H9 (cell line): ENCODE measurements around the gene KDM4E. TPM values are rescaled to one million over a fixed set of nuclear protein-coding genes. Genes with fewer than 3 reads are reported as not detected.

ENCODE experiments used
- DNase-seq: peaks from one replicate; pipeline ENCODE4 v3.0.0-alpha.2; 2017
- H2AFZ ChIP-seq: one replicate; pipeline ENCODE4 v1.6.1; 2013; ENCODE audit warnings: mild to moderate bottlenecking, low read length, control low read depth, moderate library complexity
- H2AK5ac ChIP-seq: 2 replicates; pipeline ENCODE4 v1.6.1; 2013; ENCODE audit warnings: low read length, control low read depth, mixed read lengths; ENCODE audit not compliant: insufficient read length
- H2BK120ac ChIP-seq: one replicate; pipeline ENCODE4 v1.6.1; 2013; ENCODE audit warnings: low read depth, mild to moderate bottlenecking, low read length, control low read depth, inconsistent platforms; ENCODE audit not compliant: poor library complexity, severe bottlenecking
- H2BK12ac ChIP-seq: 2 replicates; pipeline ENCODE4 v1.6.1; 2013; ENCODE audit warnings: low read length, control low read depth, mixed read lengths, low read depth; ENCODE audit not compliant: insufficient read length
- H2BK15ac ChIP-seq: 2 replicates; pipeline ENCODE4 v1.6.1; 2013; ENCODE audit warnings: low read depth, low read length, control low read depth
- H2BK20ac ChIP-seq: one replicate; pipeline ENCODE4 v1.6.1; 2013; ENCODE audit warnings: low read depth, mild to moderate bottlenecking, low read length, control low read depth, inconsistent platforms; ENCODE audit not compliant: poor library complexity, severe bottlenecking
- H2BK5ac ChIP-seq: 2 replicates; pipeline ENCODE4 v1.6.1; 2013; ENCODE audit warnings: low read length, control low read depth, mixed read lengths; ENCODE audit not compliant: insufficient read length
- H3K14ac ChIP-seq: 2 replicates; pipeline ENCODE4 v1.6.1; 2013; ENCODE audit warnings: low read length, control low read depth; ENCODE audit not compliant: insufficient read depth
- H3K18ac ChIP-seq: 2 replicates; pipeline ENCODE4 v1.6.1; 2013; ENCODE audit warnings: low read depth, mild to moderate bottlenecking, mixed read lengths, low read length, control low read depth; ENCODE audit not compliant: insufficient read length
- H3K23ac ChIP-seq: 2 replicates; pipeline ENCODE4 v1.6.1; 2013; ENCODE audit warnings: low read length, control low read depth, mixed read lengths, low read depth; ENCODE audit not compliant: insufficient read length
- H3K23me2 ChIP-seq: 2 replicates; pipeline ENCODE4 v1.6.1; 2013; ENCODE audit warnings: low read depth, mild to moderate bottlenecking, mixed read lengths, low read length, control low read depth; ENCODE audit not compliant: insufficient read length, poor library complexity, severe bottlenecking
- H3K27ac ChIP-seq: 2 replicates; pipeline ENCODE4 v1.5.1; 2013; ENCODE audit warnings: low read length, control low read depth, mixed read lengths, low read depth; ENCODE audit not compliant: insufficient read length
- H3K27me3 ChIP-seq: 2 replicates; pipeline ENCODE4 v1.6.1; 2013; ENCODE audit warnings: low read length, control low read depth, inconsistent platforms; ENCODE audit not compliant: insufficient read depth
- H3K4ac ChIP-seq: 2 replicates; pipeline ENCODE4 v1.6.1; 2013; ENCODE audit warnings: low read depth, mild to moderate bottlenecking, control low read depth, inconsistent platforms, low read length, moderate library complexity
- H3K4me1 ChIP-seq: 2 replicates; pipeline ENCODE4 v1.6.1; 2013; ENCODE audit warnings: low read length, control low read depth, inconsistent platforms; ENCODE audit not compliant: insufficient read depth
- H3K4me2 ChIP-seq: 2 replicates; pipeline ENCODE4 v1.6.1; 2013; ENCODE audit warnings: low read length, control low read depth, mixed read lengths; ENCODE audit not compliant: insufficient read length, insufficient read depth
- H3K56ac ChIP-seq: 2 replicates; pipeline ENCODE4 v1.6.1; 2013; ENCODE audit warnings: low read depth, mild to moderate bottlenecking, mixed read lengths, low read length, control low read depth; ENCODE audit not compliant: insufficient read length
- H3K79me1 ChIP-seq: 2 replicates; pipeline ENCODE4 v1.6.1; 2013; ENCODE audit warnings: low read depth, mild to moderate bottlenecking, moderate library complexity, low read length, control low read depth, inconsistent platforms; ENCODE audit not compliant: insufficient read depth, poor library complexity, severe bottlenecking
- H3K79me2 ChIP-seq: 2 replicates; pipeline ENCODE4 v1.6.1; 2013; ENCODE audit warnings: low read length, control low read depth, inconsistent platforms; ENCODE audit not compliant: insufficient read depth
- H3K9ac ChIP-seq: 2 replicates; pipeline ENCODE4 v1.6.1; 2013; ENCODE audit warnings: low read length, control low read depth, mixed read lengths; ENCODE audit not compliant: insufficient read length; ENCODE audit errors: extremely low read depth
- H3K9me3 ChIP-seq: one replicate; pipeline ENCODE4 v1.6.1; 2013; ENCODE audit warnings: low read depth, low read length, inconsistent platforms; ENCODE audit not compliant: control insufficient read depth
- H3T11ph ChIP-seq: one replicate; pipeline ENCODE4 v1.6.1; 2013; ENCODE audit warnings: mild to moderate bottlenecking, low read length, control low read depth, inconsistent platforms
- H4K20me1 ChIP-seq: one replicate; pipeline ENCODE4 v1.6.1; 2013; ENCODE audit not compliant: control insufficient read depth, insufficient read length, insufficient read depth
- H4K5ac ChIP-seq: 2 replicates; pipeline ENCODE4 v1.6.1; 2013; ENCODE audit warnings: low read depth, mild to moderate bottlenecking, mixed read lengths, low read length, control low read depth; ENCODE audit not compliant: insufficient read length
- H4K8ac ChIP-seq: replicated peaks from 2 replicates; pipeline ENCODE4 v1.6.1; 2013; ENCODE audit warnings: low read length, control low read depth, mixed read lengths, low read depth; ENCODE audit not compliant: insufficient read length
- H4K91ac ChIP-seq: 2 replicates; pipeline ENCODE4 v1.6.1; 2013; ENCODE audit warnings: low read depth, mild to moderate bottlenecking, moderate library complexity, mixed read lengths, low read length, control low read depth; ENCODE audit not compliant: insufficient read length
- H3K27ac Mint-ChIP-seq, 3 experiments: 2 replicates in 2 of 3; 3 replicates in 1 of 3; pipeline ENCODE4 v1.8.0; 2020 to 2021; ENCODE audit warnings: mixed read lengths in 3 of 3, mild to moderate bottlenecking in 1 of 3, moderate library complexity in 1 of 3
- H3K27me3 Mint-ChIP-seq: 2 replicates; pipeline ENCODE4 v1.8.0; 2021; ENCODE audit warnings: low read depth, mild to moderate bottlenecking, moderate library complexity, mixed read lengths
- H3K36me3 Mint-ChIP-seq, 3 experiments: 2 replicates in 2 of 3; 3 replicates in 1 of 3; pipeline ENCODE4 v1.8.0; 2020 to 2021; ENCODE audit warnings: low read depth in 3 of 3, mixed read lengths in 3 of 3; ENCODE audit not compliant: insufficient read depth in 1 of 3
- H3K4me1 Mint-ChIP-seq, 2 experiments: 2 replicates each; pipeline ENCODE4 v1.8.0; 2020; ENCODE audit warnings: mixed read lengths in 2 of 2
- H3K4me3 Mint-ChIP-seq, 2 experiments: 2 replicates in 1 of 2; 3 replicates in 1 of 2; pipeline ENCODE4 v1.8.0; 2020 to 2021; ENCODE audit warnings: mild to moderate bottlenecking in 2 of 2, mixed read lengths in 2 of 2, moderate library complexity in 1 of 2
- H3K9me3 Mint-ChIP-seq, 2 experiments: 2 replicates in 1 of 2; 3 replicates in 1 of 2; pipeline ENCODE4 v1.8.0; 2020; ENCODE audit warnings: mild to moderate bottlenecking in 2 of 2, mixed read lengths in 2 of 2, moderate library complexity in 1 of 2
- CTCF ChIP-seq: fragments of 200-600 bp; sonication (generic); conservative IDR thresholded peaks from 3 replicates; pipeline ENCODE4 v1.8.0; 2021; ENCODE audit warnings: antibody characterized with exemption, mild to moderate bottlenecking
- total RNA-seq: library from RNA; stranded (reverse); gene quantifications from 2 replicates; pipeline ENCODE4 v1.2.1, GENCODE V29; 2021

Gene KDM4E
- total RNA-seq, 1 experiment from 2014 or later = not detected

DNA sequence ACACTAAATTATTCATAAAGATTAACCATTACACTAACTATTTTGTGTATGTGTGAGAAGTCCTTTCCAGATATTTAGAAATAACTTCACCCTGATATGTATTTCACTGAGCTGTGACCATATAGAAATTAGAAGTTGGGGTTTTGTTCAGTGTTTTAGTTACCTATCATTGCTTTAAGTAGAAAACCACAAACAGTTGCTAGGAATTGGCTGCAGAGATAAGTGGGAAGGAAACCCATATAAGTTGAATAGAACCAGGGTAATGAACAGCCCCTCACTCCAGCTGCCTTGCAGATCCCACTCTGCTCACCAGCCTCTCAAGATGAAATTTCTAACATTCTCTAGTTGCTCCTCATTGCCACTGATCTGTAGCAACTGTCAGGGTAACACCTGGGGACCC lies 51.9 kb downstream of the KDM4E start:
- DNase-seq = no peak
- Mint-ChIP-seq H3K4me1 (peaks cover 3 to 9% of the 10 kb centered on the region in 2 experiments), H3K27ac (no peak overlapping the region)

More for the DNA sequence above, 51.9 kb downstream of the KDM4E start:
- no peak overlapping the region for H2BK20ac ChIP-seq
- no peak overlapping the region for H3K27ac ChIP-seq
- H2AFZ ChIP-seq = no peak overlapping the region
- no peak overlapping the region for H3K23ac ChIP-seq
- no peak overlapping the region for H3K4ac ChIP-seq
- no peak overlapping the region for H3K4me2 ChIP-seq
- H3K4me1 ChIP-seq = peaks cover 3% of the 10 kb centered on the region; the same call in 1 of the 2 replicates
- no peak overlapping the region for H2BK12ac ChIP-seq
- H4K8ac ChIP-seq = no peak overlapping the region
- no peak overlapping the region for H2AK5ac ChIP-seq
- no peaks in the 10 kb centered on the region for H3K23me2 ChIP-seq
- no peak for TF ChIP-seq CTCF
- H3K79me2 ChIP-seq = no peaks in the 10 kb centered on the region
- Mint-ChIP-seq H3K4me3 (no peak overlapping the region), H3K27me3 (peaks cover 5% of the 10 kb centered on the region; the same call in 1 of the 2 replicates), H3K9me3 (no peaks in the 10 kb centered on the region), H3K36me3 (no peaks in the 10 kb centered on the region)
- no peak overlapping the region for H4K5ac ChIP-seq
- H3K9ac ChIP-seq = no peak overlapping the region
- H2BK120ac ChIP-seq = no peak overlapping the region
- H3K18ac ChIP-seq = no peak overlapping the region
- H3T11ph ChIP-seq = no peak overlapping the region
- H4K20me1 ChIP-seq = no peaks in the 10 kb centered on the region
- no peak overlapping the region for H2BK15ac ChIP-seq
- no peak overlapping the region for H3K14ac ChIP-seq
- no peak overlapping the region for H2BK5ac ChIP-seq
- H3K79me1 ChIP-seq = no peaks in the 10 kb centered on the region
- H3K56ac ChIP-seq = no peak overlapping the region
- no peak overlapping the region for H4K91ac ChIP-seq
- no peaks in the 10 kb centered on the region for H3K27me3 ChIP-seq
- H3K9me3 ChIP-seq = no peaks in the 10 kb centered on the region

Other genes with a start within 250 kb of the KDM4E start
- 76.9 and 89.2 TPM in 2 replicates for gene CWC15, start 51.7 kb upstream of the KDM4E start, total RNA-seq
- 1.4 and 1.9 TPM in 2 replicates for gene KDM4D, start 51.5 kb upstream of the KDM4E start, total RNA-seq
- not detected in 2 replicates for gene KDM4F, start 24.2 kb downstream of the KDM4E start, total RNA-seq
- gene SRSF8, start 41.7 kb downstream of the KDM4E start, total RNA-seq = 22.5 and 25.1 TPM in 2 replicates
- 0.87 and 1.1 TPM in 2 replicates for gene ENDOD1, start 64.6 kb downstream of the KDM4E start, total RNA-seq
- 32.0 and 36.8 TPM in 2 replicates for gene SESN3, start 205.9 kb downstream of the KDM4E start, total RNA-seq